GM12892 (cell line): ENCODE measurements around the gene C1S.

Experiments
- POLR2A ChIP-seq: IDR thresholded peaks from 2 replicates; pipeline ENCODE4 v1.6.1; 2011; ENCODE audit warnings: low read depth, low read length, control low read depth
- POLR2AphosphoS5 ChIP-seq: IDR thresholded peaks from 2 replicates; pipeline ENCODE4 v1.6.1; 2011; ENCODE audit warnings: low read depth, low read length, control low read depth
- TAF1 ChIP-seq: IDR thresholded peaks from 2 replicates; pipeline ENCODE4 v1.6.1; 2011; ENCODE audit warnings: low read depth, mild to moderate bottlenecking, control low read depth, low read length, borderline replicate concordance

- TF ChIP-seq POLR2AphosphoS5 (no peak), POLR2A (no peak), TAF1 (no peak)
Observed at GRCh38 chr12:7093892-7094291, 33.4 kb downstream of the C1S start.
